ENCODE measurements around the gene ALDH1A2. TPM values are rescaled to one million over a fixed set of nuclear protein-coding genes. Genes with fewer than 3 reads are reported as not detected.

ALDH1A2 gene
- total RNA-seq: 1.9 TPM

DNA sequence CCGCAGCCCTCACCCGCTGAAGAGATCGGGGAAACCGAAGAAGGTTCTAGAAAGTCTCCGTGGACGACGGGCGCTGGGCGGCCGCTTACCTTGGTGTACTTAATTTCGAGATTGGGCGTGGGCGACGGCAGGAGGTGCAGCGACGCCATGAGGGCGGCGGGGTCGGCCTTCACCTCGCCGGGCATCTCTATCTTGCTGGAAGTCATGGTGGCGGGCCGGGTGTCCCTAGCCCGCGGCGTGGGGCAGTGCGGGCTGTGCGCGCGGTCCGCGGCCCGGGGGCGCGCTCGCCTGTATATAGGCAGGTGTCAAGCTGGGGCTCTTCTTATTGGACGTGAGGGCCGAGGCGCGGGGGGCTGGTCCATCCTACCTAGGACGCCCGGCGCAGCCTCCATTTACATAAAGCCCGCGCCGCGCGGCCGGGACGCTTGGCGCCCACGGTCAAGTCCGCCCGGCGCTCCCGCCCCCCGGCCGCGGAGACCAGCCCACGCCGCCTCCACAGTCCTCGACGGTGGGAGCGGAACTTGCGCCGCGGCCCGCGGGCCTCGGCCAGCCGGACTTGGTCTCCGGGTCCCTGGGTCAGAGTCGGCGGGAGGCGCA lies at the start of gene ALDH1A2:
ALDH1A2 (minus strand) TSS at position 267 of the 597 bp plus-strand sequence; CDS start at position 206, 61 bp downstream.

Other genes with a start within 250 kb of the ALDH1A2 start
- not detected for gene AQP9, start 72.7 kb upstream of the ALDH1A2 start, total RNA-seq

Measured in parietal lobe (tissue), 1 donor.